Esophagus squamous epithelium (tissue), 4 donors: Measurements from ENCODE around the gene DPM3.

ENCODE experiments used
- POLR2A ChIP-seq, 4 donors: fragments of 450-650 bp; IDR thresholded peaks; one replicate each; pipeline ENCODE4 v1.6.1; 2017; ENCODE audit warnings: antibody characterized with exemption in 4 of 4, mild to moderate bottlenecking in 4 of 4, moderate library complexity in 3 of 4
- TF ChIP-seq, protein P1 (sequence below), 6 experiments: fragments of 450-650 bp in 4 of 6; fragments of 200-600 bp in 2 of 6; sonication (generic) in 2 of 6; IDR thresholded peaks; one replicate each; pipeline ENCODE4 v1.5.1; 2016 to 2019; ENCODE audit warnings: antibody characterized with exemption in 6 of 6, mild to moderate bottlenecking in 4 of 6, moderate library complexity in 4 of 6

DNA sequence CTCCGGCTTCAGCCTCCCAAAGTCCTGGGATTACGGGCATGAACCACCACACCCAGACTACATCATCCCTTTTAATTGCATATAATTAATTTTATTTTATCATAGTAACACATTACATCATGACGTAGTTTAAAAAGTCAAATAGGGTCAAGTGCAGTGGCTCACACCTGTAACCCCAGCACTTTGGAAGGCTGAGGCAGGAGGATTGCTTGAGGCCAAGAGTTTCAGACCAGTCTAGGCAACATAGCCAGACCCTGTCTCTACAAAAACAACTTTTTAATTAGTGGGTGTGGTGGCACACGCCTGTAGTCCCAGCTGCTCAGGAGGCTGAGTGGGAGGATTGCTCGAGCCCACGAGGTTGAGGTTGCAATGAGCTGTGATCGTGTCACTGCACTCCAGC lies 41.0 kb downstream of the DPM3 start:
- TF ChIP-seq, protein P1, sequence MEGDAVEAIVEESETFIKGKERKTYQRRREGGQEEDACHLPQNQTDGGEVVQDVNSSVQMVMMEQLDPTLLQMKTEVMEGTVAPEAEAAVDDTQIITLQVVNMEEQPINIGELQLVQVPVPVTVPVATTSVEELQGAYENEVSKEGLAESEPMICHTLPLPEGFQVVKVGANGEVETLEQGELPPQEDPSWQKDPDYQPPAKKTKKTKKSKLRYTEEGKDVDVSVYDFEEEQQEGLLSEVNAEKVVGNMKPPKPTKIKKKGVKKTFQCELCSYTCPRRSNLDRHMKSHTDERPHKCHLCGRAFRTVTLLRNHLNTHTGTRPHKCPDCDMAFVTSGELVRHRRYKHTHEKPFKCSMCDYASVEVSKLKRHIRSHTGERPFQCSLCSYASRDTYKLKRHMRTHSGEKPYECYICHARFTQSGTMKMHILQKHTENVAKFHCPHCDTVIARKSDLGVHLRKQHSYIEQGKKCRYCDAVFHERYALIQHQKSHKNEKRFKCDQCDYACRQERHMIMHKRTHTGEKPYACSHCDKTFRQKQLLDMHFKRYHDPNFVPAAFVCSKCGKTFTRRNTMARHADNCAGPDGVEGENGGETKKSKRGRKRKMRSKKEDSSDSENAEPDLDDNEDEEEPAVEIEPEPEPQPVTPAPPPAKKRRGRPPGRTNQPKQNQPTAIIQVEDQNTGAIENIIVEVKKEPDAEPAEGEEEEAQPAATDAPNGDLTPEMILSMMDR (IDR thresholded peaks at IDR 0.05) = no peak
- TF ChIP-seq POLR2A (IDR thresholded peaks at IDR 0.05) = no peak
